ENCODE measurements around the gene BLID. TPM values are rescaled to one million over a fixed set of nuclear protein-coding genes. Genes with fewer than 3 reads are reported as not detected.

The BLID gene
- total and polyA plus RNA-seq, 2 of the 8 experiments (the other 6 are each of a cell fraction or from before 2014, with no cell fraction given): not detected

DNA sequence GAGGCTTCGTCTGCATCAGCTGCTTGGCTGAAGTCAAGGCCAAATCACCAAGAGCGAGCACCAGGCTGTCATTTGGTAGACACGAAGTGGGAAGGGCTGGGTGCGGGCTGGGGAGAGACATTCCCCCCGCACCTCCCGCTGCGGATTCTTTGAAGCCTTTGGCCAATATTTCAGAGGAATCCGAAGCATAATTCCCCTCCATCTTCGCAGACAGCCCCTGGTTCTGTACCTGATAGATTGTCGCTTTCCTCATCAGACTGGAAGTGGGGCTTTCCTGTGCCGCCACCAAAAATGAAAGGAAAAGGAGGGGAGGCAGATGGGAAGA lies 15.3 kb downstream of the BLID start:
- no peak overlapping the region for H2BK15ac ChIP-seq (ENCODE audit: low read length)
- ChIA-PET CTCF (ENCODE audit: partially characterized antibody) (interaction anchor here (0.6 to 4.4 kb wide), 36 partner anchors 8 to 800 kb away, joined by 3 to 75 read pairs (median 4); partner anchors contain the start of gene BLID), POLR2A (ENCODE audit: partially characterized antibody) (interaction anchor here (0.7 to 1.0 kb wide), 3 partner anchors 446 to 448 kb away, joined by 3 to 4 read pairs (median 3); no protein-coding TSS in a partner anchor)
- H4K91ac ChIP-seq (replicated peaks; ENCODE audit: insufficient read length, low read length): no peak overlapping the region
- no peaks in the 10 kb centered on the region for H3K79me1 ChIP-seq (ENCODE audit: low read depth, low read length)
- H3K27me3 ChIP-seq (replicated peaks in 1 of 4; ENCODE audit: control insufficient read depth in 3 of 4, extremely low read depth in 1 of 4, insufficient read depth in 3 of 4, low read length in 3 of 4): peaks cover 0 to 15% (median 12%) of the 10 kb centered on the region in 4 experiments; a peak in 6 of 7 replicates
- no peak overlapping the region for H2AK5ac ChIP-seq (ENCODE audit: low read depth, low read length)
- H3K9ac ChIP-seq (replicated peaks in 1 of 4; ENCODE audit: extremely low read depth in 1 of 4, low read depth in 3 of 4, low read length in 3 of 4): no peak overlapping the region
- peak overlapping the region; percentile 72 to 84 for H3K4me2 ChIP-seq (ENCODE audit: insufficient read depth in 1 of 2, low read depth in 2 of 2, low read length in 2 of 2)
- H2BK120ac ChIP-seq (replicated peaks; ENCODE audit: low read depth, low read length): no peak overlapping the region
- H3K9me3 ChIP-seq (ENCODE audit: insufficient read depth in 2 of 2, low read depth in 1 of 2, low read length in 1 of 2): no peaks in the 10 kb centered on the region
- H3K14ac ChIP-seq (ENCODE audit: insufficient read length): no peak overlapping the region
- 20% methylated on average over 9 of the region's 11 CpGs; no CpG with 5 or more reads in 1 of the 2 experiments for WGBS, 2 experiments (ENCODE audit: extremely low coverage in 1 of 2, insufficient coverage in 1 of 2, insufficient read length in 1 of 2, insufficient replicate concordance in 2 of 2, low coverage in 1 of 2, low lambda C conversion rate in 2 of 2, missing lambda C conversion rate in 1 of 2)
- H3K4ac ChIP-seq (replicated peaks; ENCODE audit: insufficient read length, low read depth, low read length): no peak overlapping the region
- H3K36me3 ChIP-seq (ENCODE audit: control insufficient read depth in 2 of 4, insufficient read depth in 4 of 4, low read length in 3 of 4): no peaks in the 10 kb centered on the region
- H3K79me2 ChIP-seq (ENCODE audit: control insufficient read depth in 1 of 2, insufficient read depth in 2 of 2, low read length in 2 of 2): no peaks in the 10 kb centered on the region
- H2BK12ac ChIP-seq (ENCODE audit: low read depth, low read length): no peak overlapping the region
- peaks cover 2 to 10% (median 7%) of the 10 kb centered on the region in 4 experiments; a peak in 6 of 7 replicates for H3K4me1 ChIP-seq (replicated peaks in 1 of 4; ENCODE audit: control insufficient read depth in 3 of 4, insufficient read depth in 4 of 4, low read length in 3 of 4)
- DNase-seq (ENCODE audit: low read depth in 1 of 2, low spot score in 2 of 2): peak in 1 of 2 experiments; percentile 49
- H2BK20ac ChIP-seq (ENCODE audit: low read length): peak overlapping the region; percentile 21; the same call in 1 of the 2 replicates
- H3K4me3 ChIP-seq (ENCODE audit: extremely low read depth in 1 of 4, insufficient read depth in 2 of 4, low read depth in 3 of 4, low read length in 4 of 4): peak overlapping the region in 2 of 4 experiments; percentile 39 to 58; a peak in 4 of 8 replicates
- no peak overlapping the region for H4K8ac ChIP-seq (ENCODE audit: extremely low read depth, insufficient read depth, low read length)
- H3K27ac ChIP-seq (ENCODE audit: low read depth, low read length): no peak overlapping the region
- no peaks in the 10 kb centered on the region for H4K20me1 ChIP-seq (replicated peaks in 1 of 2; ENCODE audit: control insufficient read depth in 1 of 2, insufficient read depth in 2 of 2, low read length in 2 of 2)
- FAIRE-seq: no peak
- no peak overlapping the region for H2BK5ac ChIP-seq (ENCODE audit: low read depth, low read length)
- H3K18ac ChIP-seq (ENCODE audit: extremely low read depth, low read length): no peak overlapping the region
- H3K23me2 ChIP-seq (ENCODE audit: low read depth, low read length): no peaks in the 10 kb centered on the region; the same call in 1 of the 2 replicates
- no peak overlapping the region for H3K23ac ChIP-seq (ENCODE audit: insufficient read length)
- no peak overlapping the region for H3K56ac ChIP-seq (replicated peaks; ENCODE audit: insufficient read length, low read depth, low read length)
- no peak overlapping the region for H2AFZ ChIP-seq (ENCODE audit: low read length)
- no peak overlapping the region for H4K5ac ChIP-seq (ENCODE audit: insufficient read length, low read depth, low read length)
- no peak for TF ChIP-seq BCL11A (IDR thresholded peaks at IDR 0.05; ENCODE audit: low read depth in 2 of 2, low read length in 2 of 2)
- TF ChIP-seq HDAC2 (IDR thresholded peaks at IDR 0.05; ENCODE audit: borderline replicate concordance in 1 of 2, low read depth in 2 of 2, low read length in 2 of 2): no peak
- no peak for TF ChIP-seq KDM1A (IDR thresholded peaks at IDR 0.05; ENCODE audit: borderline replicate concordance, low read length)
- no peak for TF ChIP-seq NANOG (IDR thresholded peaks at IDR 0.05; ENCODE audit: insufficient read depth, low read depth, low read length, poor library complexity, severe bottlenecking)
- TF ChIP-seq PHF8 (conservative IDR thresholded peaks at IDR 0.05; ENCODE audit: low read depth, low read length): no peak
- TF ChIP-seq, protein P1, sequence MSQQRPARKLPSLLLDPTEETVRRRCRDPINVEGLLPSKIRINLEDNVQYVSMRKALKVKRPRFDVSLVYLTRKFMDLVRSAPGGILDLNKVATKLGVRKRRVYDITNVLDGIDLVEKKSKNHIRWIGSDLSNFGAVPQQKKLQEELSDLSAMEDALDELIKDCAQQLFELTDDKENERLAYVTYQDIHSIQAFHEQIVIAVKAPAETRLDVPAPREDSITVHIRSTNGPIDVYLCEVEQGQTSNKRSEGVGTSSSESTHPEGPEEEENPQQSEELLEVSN (IDR thresholded peaks at IDR 0.05): no peak
- TF ChIP-seq CBX5 (IDR thresholded peaks at IDR 0.05; ENCODE audit: low read depth, low read length): no peak
- TF ChIP-seq SIN3A (conservative IDR thresholded peaks at IDR 0.05 in 1 of 2, IDR thresholded peaks at IDR 0.05 in 1 of 2; ENCODE audit: low read depth in 1 of 2, low read length in 2 of 2): no peak
- TF ChIP-seq SIX5 (IDR thresholded peaks at IDR 0.05; ENCODE audit: low read depth, low read length): no peak
- TF ChIP-seq SAP30 (IDR thresholded peaks at IDR 0.05; ENCODE audit: insufficient read depth, insufficient replicate concordance, low read length): no peak
- TF ChIP-seq SUZ12 (IDR thresholded peaks at IDR 0.05; ENCODE audit: low read length): 0 out of 2 replicates have a peak, but pooled peaks have one; percentile 8
- TF ChIP-seq BACH1 (IDR thresholded peaks at IDR 0.05; ENCODE audit: low read length): no peak
